Uterus (tissue), 4 donors: ENCODE results near the gene DMD. TPM values are rescaled to one million over a fixed set of nuclear protein-coding genes. Genes with fewer than 3 reads are reported as not detected.

Experiments
- DNase-seq, 2 donors: peaks; one replicate each; pipeline ENCODE4 v3.0.0-alpha.2; 2019 to 2020
- H3K27ac ChIP-seq, 2 donors: fragments of 200-600 bp; sonication (generic); 1 replicate in 1 of 2; 2 replicates in 1 of 2; pipeline ENCODE4 v1.5.1; 2016 to 2018
- H3K27me3 ChIP-seq, 2 donors: fragments of 200-600 bp; sonication (generic); one replicate each; pipeline ENCODE4 v1.5.1; 2018 to 2019; ENCODE audit warnings: control low read depth in 1 of 2
- H3K36me3 ChIP-seq, 2 donors: fragments of 200-600 bp; sonication (generic); one replicate each; pipeline ENCODE4 v1.5.1; 2019; ENCODE audit warnings: control low read depth in 1 of 2
- H3K4me1 ChIP-seq, 2 donors: fragments of 200-600 bp; sonication (generic); one replicate each; pipeline ENCODE4 v1.5.1; 2018 to 2019; ENCODE audit warnings: control low read depth in 1 of 2
- H3K4me3 ChIP-seq, 2 donors: fragments of 200-600 bp; sonication (generic); 1 replicate in 1 of 2; 2 replicates in 1 of 2; pipeline ENCODE4 v1.5.1; 2018 to 2019; ENCODE audit warnings: mild to moderate bottlenecking in 1 of 2
- H3K9me3 ChIP-seq, 2 donors: fragments of 200-600 bp; sonication (generic); one replicate each; pipeline ENCODE4 v1.5.1; 2019; ENCODE audit warnings: control low read depth in 1 of 2
- CTCF ChIP-seq, 4 experiments: fragments of 200-600 bp in 2 of 4; fragments of 450-650 bp in 2 of 4; sonication (generic) in 2 of 4; IDR thresholded peaks; one replicate each; pipeline ENCODE4 v1.5.1; 2016 to 2019; ENCODE audit warnings: antibody characterized with exemption in 4 of 4, mild to moderate bottlenecking in 2 of 4, moderate library complexity in 1 of 4
- POLR2A ChIP-seq, 2 donors: fragments of 450-650 bp; IDR thresholded peaks; one replicate each; pipeline ENCODE4 v1.6.1; 2016; ENCODE audit warnings: antibody characterized with exemption in 2 of 2, mild to moderate bottlenecking in 1 of 2, moderate library complexity in 1 of 2
- intact Hi-C: fragments of 100-400 bp; cut with DNase I; formaldehyde crosslinking; loops from one replicate; pipeline ENCODE4 v1.15.1; 2023; ENCODE audit warnings: low total_unique reads
- total RNA-seq, 4 donors: library from RNA; depleted of rRNA in 3 of 4; stranded (reverse); fragments of >200 nt in 3 of 4; gene quantifications; one replicate each; pipeline versions ENCODE4 v1.1.0 to v1.2.4, GENCODE V29; 2014 to 2023
- donor health status: DM: yes; HTN: yes; CAD: no.

Gene DMD
- total RNA-seq, 4 donors from 2014 or later = 73.8 to 147 (median 97.8) TPM

DNA sequence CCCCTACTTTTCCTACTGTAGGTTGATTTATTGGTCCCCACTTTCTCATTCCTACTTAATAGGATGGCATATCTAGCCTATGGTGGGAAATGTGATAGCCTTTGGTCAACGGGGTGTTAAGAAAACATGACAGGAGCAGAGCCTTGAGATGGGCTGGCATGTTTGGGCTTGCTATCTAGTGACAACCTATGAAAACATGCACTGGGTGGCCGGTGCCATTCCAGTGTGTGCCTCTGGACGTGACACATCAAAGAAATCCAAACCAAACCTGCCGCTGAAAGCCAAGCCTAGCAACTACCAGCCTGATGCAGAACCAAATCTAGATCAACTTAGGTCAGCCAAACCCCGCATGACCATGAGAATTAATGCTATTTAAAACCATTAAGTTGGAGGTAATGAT is 317.6 kb downstream of the DMD start:
- Histone ChIP-seq H3K9me3 (no peaks in the 10 kb centered on the region), H3K27me3 (no peaks in the 10 kb centered on the region), H3K36me3 (no peaks in the 10 kb centered on the region), H3K4me1 (no peaks in the 10 kb centered on the region), H3K4me3 (no peak overlapping the region), H3K27ac (no peak overlapping the region)
- intact Hi-C loops = no loop called here
- TF ChIP-seq CTCF (IDR thresholded peaks at IDR 0.05) (no peak), POLR2A (IDR thresholded peaks at IDR 0.05) (no peak)
- DNase-seq = no peak

GRCh38 chrX:32877592-32877991 is 333.8 kb downstream of the DMD start:
- no peaks in the 10 kb centered on the region for H3K9me3 ChIP-seq
- DNase-seq = no peak
- H3K27ac ChIP-seq = no peak overlapping the region
- TF ChIP-seq CTCF (IDR thresholded peaks at IDR 0.05) = no peak
- no peak for TF ChIP-seq POLR2A (IDR thresholded peaks at IDR 0.05)
- H3K4me3 ChIP-seq = no peak overlapping the region
- H3K36me3 ChIP-seq = no peaks in the 10 kb centered on the region
- no peaks in the 10 kb centered on the region for H3K27me3 ChIP-seq
- intact Hi-C loops = no loop called here
- no peaks in the 10 kb centered on the region for H3K4me1 ChIP-seq

GRCh38 chrX:32874839-32875238 is 336.5 kb downstream of the DMD start:
- Histone ChIP-seq H3K9me3 (no peaks in the 10 kb centered on the region), H3K27ac (no peak overlapping the region), H3K36me3 (no peaks in the 10 kb centered on the region), H3K27me3 (no peaks in the 10 kb centered on the region), H3K4me3 (no peak overlapping the region), H3K4me1 (no peaks in the 10 kb centered on the region)
- DNase-seq = no peak
- TF ChIP-seq POLR2A (IDR thresholded peaks at IDR 0.05) = no peak
- no peak for TF ChIP-seq CTCF (IDR thresholded peaks at IDR 0.05)
- intact Hi-C loops = no loop called here

GRCh38 chrX:32873786-32874185 is 337.6 kb downstream of the DMD start:
- Histone ChIP-seq H3K36me3 (no peaks in the 10 kb centered on the region), H3K4me3 (no peak overlapping the region), H3K4me1 (no peaks in the 10 kb centered on the region), H3K9me3 (no peaks in the 10 kb centered on the region), H3K27ac (no peak overlapping the region), H3K27me3 (no peaks in the 10 kb centered on the region)
- intact Hi-C loops = no loop called here
- TF ChIP-seq CTCF (IDR thresholded peaks at IDR 0.05) (no peak), POLR2A (IDR thresholded peaks at IDR 0.05) (no peak)
- no peak for DNase-seq

DNA sequence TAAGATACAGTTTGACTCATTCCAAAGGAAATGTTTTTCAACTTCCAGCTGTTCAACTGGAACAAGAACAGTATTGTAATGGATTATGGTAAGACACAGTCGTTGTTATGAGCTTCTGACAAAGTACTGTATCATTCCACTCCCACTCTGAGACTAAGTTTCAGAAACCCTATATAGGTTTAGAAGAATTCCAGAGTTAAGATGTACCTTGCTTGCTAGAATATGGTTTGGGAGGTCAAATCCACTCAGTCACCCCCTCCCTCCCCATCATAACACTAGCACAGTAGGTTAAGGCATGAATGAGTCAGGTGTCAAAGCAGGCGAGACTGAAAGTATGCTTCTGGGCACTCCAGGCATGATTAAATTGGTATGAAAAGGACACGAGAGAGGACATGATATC is 339.7 kb downstream of the DMD start:
- H3K9me3 ChIP-seq = no peaks in the 10 kb centered on the region
- no peaks in the 10 kb centered on the region for H3K4me1 ChIP-seq
- no peak overlapping the region for H3K27ac ChIP-seq
- H3K4me3 ChIP-seq = no peak overlapping the region
- H3K27me3 ChIP-seq = no peaks in the 10 kb centered on the region
- DNase-seq = no peak
- TF ChIP-seq CTCF (IDR thresholded peaks at IDR 0.05) = no peak
- no peak for TF ChIP-seq POLR2A (IDR thresholded peaks at IDR 0.05)
- intact Hi-C loops = no loop called here
- H3K36me3 ChIP-seq = no peaks in the 10 kb centered on the region
